HG03159 (cell line): ENCODE measurements around the gene CFAP99.

Experiments
- ATAC-seq: cut with Tn5 transposase; IDR thresholded peaks from one replicate; pipeline ENCODE4 v1.9.1; 2021; ENCODE audit warnings: mild to moderate bottlenecking, moderate library complexity; ENCODE audit not compliant: unreplicated experiment

Gene CFAP99

DNA sequence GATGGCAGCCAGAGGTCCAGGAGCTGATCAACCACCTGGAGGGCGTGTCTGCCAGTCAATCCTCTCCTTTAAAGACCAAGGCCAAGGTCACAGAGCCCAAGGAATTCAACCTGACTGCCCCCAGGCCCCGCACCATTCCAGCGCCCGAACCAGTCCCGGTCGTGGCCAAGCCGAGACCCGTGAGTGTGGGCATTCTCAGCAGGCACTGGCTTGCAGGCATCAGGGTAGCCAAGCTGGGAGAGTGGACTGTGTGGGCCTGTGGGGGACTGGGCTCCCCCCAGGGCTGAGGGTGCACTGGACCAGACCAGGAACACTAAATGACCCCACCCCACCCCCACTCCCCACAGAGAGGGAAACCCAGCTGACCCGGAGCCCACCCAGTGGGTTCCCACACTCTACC is 26.4 kb downstream of the CFAP99 start:
- ATAC-seq, result no peak

DNA sequence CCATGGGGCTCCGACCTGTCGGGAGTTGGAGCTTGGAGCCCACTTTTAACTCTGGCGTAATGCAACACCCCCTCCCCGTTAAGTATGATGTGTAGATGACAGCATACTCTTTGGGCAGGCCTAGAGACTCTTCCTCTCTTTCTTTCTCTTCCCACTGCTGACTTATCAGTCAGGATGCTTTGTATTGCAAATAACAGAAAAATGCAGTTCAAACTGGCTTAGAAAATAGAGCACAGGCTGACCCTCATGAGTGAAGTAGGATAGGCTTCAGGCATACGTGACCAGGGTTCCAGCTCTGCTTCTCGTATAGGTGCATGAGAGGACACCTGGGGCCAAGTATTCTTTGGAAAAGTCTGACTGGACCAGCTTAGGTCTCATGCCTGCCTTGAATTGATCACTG is 26.8 kb downstream of the CFAP99 start:
- ATAC-seq, result no peak

DNA sequence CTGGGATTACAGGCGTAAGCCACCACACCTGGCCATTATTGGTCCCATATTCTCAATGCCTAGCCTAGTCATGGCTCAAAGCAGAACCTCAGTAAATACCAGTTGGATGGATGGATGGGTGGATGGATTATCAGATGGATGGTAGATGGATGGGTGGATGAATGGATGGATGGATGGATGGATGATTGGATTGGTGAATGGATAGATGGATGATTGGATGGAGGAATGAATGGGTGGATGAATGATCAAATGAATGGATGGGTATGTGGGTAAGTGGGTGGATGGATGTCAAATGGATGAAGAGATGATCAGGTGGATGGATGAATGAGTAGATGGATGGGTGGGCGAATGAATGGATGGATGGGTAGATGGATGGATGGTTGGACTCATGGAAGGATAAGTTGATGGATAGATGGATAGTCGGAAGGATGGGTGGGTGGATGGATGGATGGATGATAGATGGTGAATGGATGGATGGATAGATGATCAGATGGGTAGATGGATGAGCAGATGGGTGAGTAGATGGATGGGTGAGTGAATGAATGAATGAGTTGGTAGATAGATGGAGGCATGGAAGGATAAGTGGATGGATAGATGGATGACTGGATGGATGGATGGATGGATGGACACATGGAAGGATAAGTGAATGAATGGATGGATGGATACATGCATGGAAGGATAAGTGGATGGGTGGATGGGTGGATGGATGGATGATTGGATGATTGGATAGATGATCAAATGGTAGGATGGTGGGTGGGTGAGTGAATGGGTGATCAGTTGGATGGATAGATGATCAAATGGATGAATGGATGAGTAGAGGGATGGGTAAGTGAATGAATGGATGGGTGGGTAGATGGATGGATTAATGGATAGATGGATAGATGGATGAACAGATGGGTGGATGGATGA is 28.2 kb downstream of the CFAP99 start:
- no peak for ATAC-seq

DNA sequence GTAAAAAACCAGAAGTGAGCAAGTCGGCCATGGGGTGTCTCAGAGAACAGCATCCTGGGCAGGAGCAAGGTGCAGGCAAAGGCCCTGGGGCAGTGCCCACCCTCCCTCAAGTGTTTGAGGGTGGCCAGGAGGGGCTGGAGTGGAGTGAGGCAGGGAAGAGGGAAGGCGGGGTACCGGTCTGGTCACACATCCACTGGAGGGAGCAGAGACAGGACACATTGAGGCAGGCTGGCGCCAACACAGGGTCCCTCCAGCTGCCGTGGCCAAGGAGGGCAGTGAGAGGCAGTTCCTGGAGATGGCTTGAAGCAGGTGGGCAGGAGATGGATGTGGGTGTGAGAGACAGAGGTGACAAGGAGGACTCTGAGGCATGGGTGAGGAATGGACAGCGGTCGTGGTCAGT is 29.8 kb downstream of the CFAP99 start:
- ATAC-seq, result no peak

DNA sequence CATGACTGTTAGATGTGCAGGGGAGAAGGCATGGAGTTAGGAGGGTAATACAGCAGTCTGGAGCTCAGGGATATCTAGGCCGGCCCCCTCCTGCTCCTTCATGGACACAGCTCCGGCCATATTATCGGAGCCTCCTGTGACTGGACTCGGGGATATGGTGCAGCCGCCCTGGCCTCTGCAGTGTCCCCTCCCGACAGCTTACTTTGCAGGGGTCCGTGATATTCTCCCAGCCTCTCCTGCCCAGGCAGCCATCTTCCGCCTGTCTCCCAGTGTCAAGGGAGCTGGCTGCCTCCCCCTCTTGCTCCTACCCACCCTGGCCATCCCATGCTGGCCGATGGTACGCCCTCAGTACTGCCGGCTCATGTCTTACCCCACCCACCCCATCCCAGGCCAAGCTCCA is 30.3 kb downstream of the CFAP99 start:
- ATAC-seq, result no peak

DNA sequence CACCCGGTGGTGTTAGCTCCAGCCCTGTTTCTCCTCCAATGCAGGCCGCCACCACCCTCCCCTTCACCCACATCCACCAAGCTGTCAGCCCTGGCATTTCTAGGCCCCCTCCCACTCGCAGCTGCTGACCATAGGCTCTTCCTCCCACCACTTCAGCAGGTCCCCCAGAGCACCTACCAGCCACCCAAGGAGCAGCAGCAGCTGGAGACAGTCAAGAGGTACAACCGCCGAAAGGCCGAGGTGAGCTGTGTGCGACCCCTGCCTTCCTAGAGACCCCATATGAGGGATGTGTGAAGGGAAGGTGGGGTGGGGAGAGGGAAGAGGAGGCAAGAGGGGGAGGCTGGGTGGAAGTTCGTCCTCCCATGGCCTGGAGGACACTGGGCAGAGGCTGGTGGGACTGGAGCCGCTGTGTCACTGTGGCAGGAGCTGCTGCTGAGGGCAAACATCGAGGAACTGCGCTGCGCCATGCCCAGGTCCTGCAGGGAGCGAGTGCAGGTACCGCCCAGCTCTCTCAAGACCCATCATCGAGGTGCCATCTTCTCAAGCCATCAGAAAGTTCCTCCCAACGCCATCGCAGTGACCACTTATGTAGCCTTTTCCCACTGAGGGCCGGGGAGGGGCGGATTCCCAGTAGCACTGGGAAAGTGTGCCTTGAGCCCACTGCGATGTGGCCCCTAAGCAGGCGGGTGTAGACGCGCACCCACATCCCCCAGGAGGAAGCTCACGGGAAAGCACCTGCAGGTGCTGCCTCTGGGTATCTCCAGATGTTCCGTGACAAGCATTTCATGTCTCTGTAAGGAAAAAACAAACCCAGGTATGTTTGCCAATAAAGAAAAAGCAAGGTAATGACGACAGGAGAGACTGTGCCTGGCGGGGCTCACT is 31.0 kb downstream of the CFAP99 start:
- ATAC-seq, result no peak

DNA sequence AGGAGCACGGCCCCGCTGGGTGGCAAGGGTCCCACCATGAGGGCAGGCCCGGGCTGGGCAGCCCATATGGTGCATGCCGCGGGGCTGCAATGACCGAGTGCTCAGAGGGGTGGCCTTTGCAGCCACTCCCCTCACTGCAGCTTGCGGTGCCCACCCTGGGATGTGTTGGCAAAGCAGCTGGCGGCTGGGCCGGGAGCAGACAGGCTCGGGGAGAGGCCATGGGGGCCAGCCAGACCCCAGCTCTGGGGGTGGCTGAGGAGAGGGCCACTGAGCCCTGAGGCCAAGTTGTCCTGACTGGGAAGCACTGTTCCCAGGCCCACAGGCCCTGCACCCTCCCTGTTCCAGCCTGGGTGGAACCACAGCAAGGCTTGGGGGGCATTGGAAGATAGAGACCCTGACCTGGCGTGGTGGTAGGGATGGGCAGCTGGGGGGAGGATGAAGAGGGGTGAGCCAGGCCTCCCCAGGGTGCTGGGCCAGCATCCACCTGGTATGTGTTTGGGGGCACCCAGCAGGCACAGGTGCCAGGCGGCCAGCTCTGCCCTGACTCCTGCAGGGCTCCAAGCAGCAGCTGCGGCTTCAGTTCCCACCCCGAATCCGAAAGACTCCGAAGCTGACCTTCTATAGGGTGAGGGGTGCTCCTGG is 31.8 kb downstream of the CFAP99 start:
- ATAC-seq, result no peak

DNA sequence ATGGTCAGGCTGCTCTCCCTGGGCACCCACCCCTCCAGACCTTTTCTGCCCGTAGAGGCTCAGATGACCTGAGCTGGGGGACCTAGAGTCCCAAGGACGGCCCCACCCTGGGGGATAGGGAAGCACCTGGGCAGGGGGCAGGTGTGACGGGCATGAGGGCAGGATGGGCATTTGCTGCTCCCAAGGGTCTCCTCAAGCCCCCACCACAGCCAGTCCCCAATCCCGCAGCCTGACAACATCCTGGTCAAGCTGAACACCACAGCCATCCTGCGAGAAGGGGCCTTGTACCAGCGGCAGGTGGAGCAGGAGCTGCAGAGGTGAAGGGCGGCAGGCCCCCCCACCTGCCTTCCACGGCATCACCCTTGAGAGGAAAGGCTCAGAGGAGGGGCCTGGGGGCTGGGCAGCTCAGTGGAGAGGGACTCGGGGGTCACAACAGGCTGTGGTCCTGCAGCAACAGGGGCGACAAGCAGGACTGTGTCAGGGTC is 32.3 kb downstream of the CFAP99 start:
- no peak for ATAC-seq

DNA sequence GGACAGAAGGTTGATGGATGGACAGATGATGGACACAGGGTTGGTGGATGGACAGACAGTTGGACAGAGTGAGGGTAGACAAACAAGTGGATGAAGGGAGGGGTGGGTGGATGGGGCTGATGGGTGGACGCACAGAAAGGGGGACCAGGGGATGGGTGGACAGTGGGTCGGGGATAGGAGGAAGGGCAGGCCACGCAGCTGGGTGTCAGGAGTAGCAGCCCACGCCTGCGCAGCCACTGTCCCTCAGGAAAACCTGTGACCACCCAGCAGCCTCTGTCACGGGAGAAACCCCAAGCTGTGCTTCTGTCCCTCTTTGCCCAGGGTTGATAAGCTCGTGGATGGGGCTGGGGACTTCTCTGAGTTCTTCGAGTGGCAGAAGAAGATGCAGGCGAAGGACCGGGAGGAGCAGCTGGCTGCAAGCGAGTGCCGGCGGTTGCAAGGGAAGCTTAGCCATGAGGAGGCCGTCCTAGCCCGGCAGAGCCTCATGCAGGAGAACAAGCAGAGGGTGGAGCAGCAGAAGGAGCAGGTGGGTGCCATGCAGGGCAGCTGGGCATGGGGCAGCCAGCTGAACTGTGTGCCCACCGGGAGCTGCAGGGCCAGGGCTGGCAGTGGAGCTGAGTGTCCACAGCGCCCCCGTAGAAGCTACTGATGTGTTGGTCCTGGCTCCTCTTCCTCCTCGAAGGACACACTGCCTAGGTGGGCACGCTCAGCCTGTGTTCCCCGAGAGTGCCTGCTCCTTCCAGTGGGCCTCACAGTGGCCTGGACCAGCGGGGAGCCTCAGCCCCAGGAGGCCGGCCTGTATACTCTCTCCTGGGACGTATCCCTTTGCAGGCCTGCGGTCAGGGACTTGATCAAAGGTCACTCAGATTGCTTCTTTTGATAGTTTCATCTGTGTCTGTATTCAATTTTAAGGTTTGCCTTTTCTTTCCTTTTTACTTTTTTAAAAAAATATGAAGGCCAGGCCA is 33.3 kb downstream of the CFAP99 start:
- ATAC-seq, result no peak

DNA sequence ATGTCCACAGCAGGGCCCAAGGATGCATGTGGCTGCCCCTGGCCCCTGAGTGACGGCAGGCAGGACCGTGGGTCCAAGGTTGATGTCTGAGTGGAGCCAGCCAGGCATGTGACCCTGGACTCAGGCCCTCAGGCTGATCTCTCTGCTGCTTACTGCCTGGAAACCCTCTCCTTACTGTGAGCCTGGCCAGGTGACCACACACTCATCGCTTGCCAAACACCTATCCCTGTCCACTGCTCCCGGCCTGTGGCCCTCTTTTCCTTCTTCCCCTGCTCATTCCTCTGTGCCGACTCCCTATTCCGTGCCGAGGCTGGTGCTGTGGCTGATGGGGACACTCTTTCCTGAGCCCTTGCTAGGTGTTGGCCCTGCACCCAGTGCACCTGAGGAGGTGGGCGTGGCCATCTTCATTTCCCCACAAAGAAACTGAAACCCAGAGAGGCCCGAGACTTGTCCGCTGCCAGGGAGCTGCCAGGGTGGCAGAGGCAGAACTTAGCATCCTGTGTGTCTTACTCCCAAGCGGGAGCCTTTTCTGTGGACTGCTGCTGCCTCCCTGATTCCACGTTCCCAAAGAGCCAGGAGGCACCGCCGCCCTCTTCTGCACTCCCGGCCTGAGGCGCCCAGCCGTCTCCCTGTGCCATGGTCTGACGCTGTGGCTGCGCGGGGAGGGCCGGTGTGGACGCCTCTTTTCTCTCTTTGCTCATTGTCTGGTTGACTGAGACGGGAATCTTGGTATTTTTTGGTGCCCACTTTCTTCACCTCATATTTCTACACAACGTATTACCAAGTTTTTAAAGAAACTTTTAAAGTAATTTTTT is 38.9 kb downstream of the CFAP99 start:
- ATAC-seq, result no peak

DNA sequence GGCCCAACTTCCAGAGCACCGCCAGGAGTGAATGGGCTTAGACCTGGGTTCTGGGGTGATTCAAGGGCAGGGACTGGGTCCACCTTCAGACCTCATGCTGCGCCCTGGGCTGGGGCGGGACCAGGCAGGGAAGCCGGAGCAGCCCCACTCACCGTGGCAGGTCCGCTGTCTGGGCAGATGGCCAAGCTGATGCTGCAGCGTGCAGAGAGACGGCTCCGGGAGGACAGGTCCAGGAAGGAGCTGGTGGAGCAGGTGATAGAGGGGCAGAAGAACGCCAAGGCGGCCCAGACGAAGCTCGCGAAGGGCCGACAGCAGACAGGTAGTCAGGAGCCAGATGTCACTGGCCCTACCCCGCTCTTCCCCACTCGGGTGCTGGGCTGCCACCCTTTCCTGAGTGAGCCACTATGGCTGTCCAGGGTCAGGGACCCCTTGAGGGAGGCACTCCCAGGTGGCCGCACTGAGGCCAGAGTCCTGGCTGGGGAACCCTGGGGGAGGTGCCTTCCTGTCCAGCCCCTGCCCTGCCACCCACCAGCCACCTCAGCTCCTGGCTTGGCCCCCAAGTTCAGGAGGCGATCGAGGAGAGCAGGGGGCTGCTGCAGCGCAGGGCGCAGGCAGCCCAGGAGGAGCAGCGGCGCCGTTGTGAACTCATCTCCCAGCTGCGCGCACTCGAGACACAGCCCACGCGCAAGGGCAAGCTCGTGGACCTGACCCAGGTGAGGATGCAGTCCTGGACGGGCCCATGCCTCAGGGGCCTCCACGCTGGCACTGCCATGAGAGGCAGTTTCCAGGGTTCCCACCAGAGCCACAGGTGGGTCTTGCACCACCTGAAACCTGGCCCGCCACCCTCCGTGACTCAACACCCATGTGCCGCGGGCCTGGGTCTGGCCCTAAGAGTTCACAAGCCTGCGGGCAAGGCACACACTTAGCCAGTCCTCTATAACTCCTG is 40.1 kb downstream of the CFAP99 start:
- no peak for ATAC-seq

DNA sequence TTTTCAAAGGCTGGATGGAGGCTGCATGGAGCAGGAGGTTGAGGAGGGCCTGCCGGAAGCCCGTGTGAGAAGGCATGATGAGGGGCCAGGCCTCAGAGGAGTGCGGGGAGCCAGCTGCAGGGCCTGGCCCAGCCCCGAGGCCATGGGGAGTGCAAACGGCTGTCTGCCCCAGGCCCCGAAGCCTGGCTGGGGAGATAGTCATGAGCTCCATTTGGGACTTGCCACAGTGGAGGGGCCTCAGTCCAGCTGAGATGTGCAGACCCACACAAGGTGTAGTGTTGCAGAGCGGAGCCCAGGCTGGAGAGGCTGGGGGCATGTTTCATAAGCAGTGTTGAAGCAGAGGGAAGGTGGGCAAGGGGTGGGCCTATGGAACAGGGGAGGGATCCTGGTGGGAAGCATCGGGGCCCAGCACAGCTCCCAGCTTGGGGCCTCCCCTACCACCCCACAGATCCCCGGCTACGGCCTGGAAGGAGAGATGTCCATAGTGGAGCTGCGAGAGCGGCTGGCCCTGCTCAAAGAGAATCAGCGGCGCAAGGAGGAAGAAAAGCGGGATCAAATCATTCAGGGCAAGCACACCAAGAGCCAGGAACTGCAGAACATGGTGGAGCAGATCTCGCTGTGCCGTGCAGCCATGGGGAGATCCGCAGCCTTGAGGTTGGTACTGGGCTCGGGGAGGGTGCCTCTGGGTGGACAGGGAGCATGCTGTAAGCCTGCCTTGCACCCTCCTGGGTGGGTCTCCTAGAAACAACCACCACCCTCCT is 41.0 kb downstream of the CFAP99 start:
- no peak for ATAC-seq

DNA sequence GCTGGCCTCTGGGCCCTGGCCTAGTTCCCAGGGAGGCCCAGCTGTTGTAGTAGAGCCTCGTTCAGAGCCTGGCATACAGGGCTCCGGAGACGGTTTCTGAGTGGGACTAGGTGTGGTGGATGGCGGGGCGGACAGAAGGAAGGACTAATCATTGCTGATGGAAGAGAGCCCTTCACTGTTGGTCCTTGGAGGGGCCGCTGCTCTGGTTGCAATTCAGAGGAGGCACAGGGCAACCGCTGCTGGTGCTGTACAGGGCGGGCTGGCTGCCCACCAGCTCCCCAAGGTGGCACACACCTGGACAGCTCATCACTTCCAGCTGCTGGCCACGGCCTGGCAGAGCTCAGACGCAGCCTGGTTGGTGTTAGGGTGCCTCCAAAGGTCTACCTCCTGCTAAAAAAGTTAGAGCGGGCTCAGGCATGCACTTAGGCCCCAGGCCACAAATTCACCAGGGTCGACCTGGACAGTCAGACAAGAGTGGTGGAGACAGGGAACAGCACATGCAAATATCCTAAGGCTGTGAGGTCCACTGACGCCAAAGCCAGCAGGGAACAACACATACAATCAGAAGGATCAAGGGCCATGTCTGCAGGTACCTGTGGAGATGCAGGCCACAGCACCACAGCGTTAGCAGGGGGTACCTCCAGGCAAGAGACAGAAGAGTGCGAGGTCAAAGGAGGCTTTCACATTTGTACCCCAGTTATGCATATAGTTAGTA is 42.6 kb downstream of the CFAP99 start:
- no peak for ATAC-seq

DNA sequence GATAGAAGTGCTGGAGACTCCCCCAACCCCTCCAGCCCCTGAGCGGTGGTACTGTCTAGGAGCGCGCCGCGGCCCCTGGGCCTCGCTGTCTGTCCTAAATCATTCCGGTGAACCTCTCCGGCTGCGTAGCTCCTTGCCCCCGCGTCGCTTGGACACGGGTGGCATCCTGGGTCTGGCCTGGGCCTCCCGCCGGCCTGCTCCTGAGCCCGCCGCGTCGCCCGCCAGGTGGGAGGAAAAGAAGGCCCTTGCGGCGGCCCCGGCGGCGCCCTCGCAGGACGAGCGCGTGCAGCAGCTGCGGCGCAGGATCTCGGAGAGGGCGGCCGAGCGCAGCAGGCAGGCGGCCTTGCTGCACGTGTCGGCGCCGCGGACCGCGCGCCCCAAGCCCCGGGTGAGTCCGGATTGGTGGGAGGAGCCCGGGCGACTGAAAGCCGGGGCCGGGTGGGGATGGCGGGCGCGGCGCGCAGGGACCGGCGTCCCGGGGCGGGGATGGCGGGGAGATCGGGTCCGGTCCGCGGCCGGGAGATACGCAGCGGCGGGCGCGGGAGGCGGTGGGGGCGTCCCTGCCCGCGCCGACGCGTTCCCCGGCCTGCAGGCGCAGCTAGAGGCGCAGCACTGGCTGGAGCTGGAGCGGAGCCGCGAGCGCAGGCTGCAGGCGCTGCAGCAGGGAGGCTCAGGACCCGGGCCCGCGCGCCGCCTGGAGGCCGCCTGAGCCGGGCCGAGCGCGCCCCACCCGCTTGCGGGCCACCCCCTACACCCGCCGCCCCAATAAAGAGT is 43.6 kb downstream of the CFAP99 start:
- ATAC-seq, result peak; percentile 73

DNA sequence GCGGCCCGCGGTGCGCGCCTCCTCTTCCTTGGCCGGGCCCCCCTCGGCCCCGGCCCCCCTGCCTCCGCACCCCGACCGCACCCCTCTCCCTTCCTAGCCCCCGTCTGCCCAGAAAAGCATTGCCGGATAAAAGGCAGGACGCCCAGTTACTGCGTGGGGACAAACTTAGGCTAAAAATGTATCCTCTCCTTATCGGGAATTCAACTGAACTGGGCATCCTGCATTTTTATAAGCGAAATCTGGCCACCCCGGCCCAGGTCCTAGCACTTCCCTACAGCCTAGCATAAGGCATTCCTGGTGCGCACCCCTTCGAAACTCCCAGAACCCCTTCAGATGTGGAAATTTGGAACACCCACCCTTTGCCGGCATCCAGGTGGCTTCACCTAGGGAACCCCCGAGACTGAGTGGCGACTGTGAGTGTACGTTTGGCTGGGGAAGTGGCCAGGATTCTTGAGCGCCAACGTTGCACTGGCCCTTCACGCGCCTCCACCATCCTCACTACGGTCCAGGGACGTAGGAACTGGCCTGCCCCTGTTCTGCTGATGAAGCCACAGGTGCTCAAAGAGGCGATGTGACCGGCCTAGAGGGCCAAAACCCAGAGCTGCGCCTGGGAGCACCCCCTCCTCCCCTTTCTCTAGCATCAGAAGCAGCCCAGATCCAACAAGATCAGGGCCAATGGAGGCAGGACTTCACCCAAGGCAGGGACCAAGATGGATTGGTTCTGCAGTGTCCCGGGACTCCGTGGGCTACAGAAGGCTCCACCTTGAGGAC is 44.4 kb downstream of the CFAP99 start:
- ATAC-seq, result no peak
